WERI-Rb-1 (cell line): Measurements from ENCODE around the gene TENM4.

Source experiments
- DNase-seq: peaks from one replicate; pipeline ENCODE4 v3.0.0-alpha.2; 2020
- H3K27ac ChIP-seq: fragments of 250-450 bp; sonication (Bioruptor Pico); 2 replicates; pipeline ENCODE4 v1.5.1; 2020; ENCODE audit warnings: mild to moderate bottlenecking, moderate library complexity
- H3K27me3 ChIP-seq: fragments of 250-450 bp; sonication (Bioruptor Pico); 2 replicates; pipeline ENCODE4 v1.5.1; 2021; ENCODE audit warnings: mild to moderate bottlenecking, low read depth, moderate library complexity; ENCODE audit not compliant: insufficient read depth, severe bottlenecking
- H3K36me3 ChIP-seq: fragments of 250-450 bp; sonication (Bioruptor Pico); 2 replicates; pipeline ENCODE4 v1.5.1; 2020; ENCODE audit warnings: mild to moderate bottlenecking, moderate library complexity
- H3K4me3 ChIP-seq: 2 replicates; pipeline ENCODE4 v1.5.1; 2011; ENCODE audit warnings: low read depth, mild to moderate bottlenecking, control low read depth, low read length
- H3K9me3 ChIP-seq: fragments of 250-450 bp; sonication (Bioruptor Pico); 2 replicates; pipeline ENCODE4 v1.5.1; 2021; ENCODE audit warnings: mild to moderate bottlenecking, moderate library complexity; ENCODE audit not compliant: severe bottlenecking
- TF ChIP-seq, protein P1 (sequence below): IDR thresholded peaks from 2 replicates; pipeline ENCODE4 v1.5.1; 2011; ENCODE audit warnings: low read depth, mild to moderate bottlenecking, control low read depth, inconsistent platforms, low read length

The TENM4 gene

DNA sequence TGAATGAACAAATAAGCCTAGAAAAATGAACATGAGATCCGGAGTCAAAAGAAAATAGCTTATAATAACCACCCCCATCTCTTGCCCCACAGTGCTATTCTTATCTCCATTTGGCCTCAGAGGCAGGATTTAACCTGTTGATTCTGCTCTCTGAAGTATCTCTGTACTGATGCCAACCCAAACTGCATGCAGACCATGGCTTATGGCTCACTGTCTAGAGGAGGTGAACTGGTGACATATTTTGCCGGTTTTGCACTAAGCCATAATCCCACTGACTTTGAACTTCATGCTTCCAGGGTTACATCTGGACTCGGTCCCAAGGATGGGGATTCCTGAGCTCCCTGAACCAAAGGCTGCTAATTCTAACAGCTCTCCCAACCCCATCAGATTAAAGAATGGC lies 397.1 kb downstream of the TENM4 start:
- TF ChIP-seq, protein P1, sequence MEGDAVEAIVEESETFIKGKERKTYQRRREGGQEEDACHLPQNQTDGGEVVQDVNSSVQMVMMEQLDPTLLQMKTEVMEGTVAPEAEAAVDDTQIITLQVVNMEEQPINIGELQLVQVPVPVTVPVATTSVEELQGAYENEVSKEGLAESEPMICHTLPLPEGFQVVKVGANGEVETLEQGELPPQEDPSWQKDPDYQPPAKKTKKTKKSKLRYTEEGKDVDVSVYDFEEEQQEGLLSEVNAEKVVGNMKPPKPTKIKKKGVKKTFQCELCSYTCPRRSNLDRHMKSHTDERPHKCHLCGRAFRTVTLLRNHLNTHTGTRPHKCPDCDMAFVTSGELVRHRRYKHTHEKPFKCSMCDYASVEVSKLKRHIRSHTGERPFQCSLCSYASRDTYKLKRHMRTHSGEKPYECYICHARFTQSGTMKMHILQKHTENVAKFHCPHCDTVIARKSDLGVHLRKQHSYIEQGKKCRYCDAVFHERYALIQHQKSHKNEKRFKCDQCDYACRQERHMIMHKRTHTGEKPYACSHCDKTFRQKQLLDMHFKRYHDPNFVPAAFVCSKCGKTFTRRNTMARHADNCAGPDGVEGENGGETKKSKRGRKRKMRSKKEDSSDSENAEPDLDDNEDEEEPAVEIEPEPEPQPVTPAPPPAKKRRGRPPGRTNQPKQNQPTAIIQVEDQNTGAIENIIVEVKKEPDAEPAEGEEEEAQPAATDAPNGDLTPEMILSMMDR = no peak
- H3K27ac ChIP-seq = no peak overlapping the region
- DNase-seq = no peak

DNA sequence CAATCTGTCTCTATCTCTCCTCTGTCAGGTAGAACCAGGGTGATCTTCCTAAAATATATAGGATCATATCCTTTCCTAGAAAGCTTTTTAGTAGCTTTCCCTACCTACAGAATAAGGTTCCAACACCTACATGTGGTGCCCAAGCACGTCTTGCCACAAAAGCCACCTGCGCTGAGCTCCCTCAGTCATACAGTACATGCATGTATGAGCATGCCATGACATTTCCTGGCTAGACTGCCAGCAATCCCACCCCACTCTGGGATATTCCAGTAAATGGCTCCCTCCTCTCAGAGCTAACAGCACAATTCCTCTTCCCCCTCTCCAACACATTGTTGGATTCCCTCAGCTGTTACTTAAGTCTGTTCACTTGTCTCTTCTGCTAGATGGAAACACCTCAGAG lies 398.0 kb downstream of the TENM4 start:
- TF ChIP-seq, protein P1 = no peak
- Histone ChIP-seq H3K36me3 (no peaks in the 10 kb centered on the region), H3K4me3 (no peak overlapping the region), H3K27ac (peak overlapping the region; percentile 10; the same call in 1 of the 2 replicates), H3K9me3 (peaks cover 6% of the 10 kb centered on the region), H3K27me3 (no peaks in the 10 kb centered on the region)
- no peak for DNase-seq

More for the DNA sequence above, 397.1 kb downstream of the TENM4 start:
- Histone ChIP-seq H3K27me3 (no peaks in the 10 kb centered on the region), H3K4me3 (no peak overlapping the region), H3K36me3 (no peaks in the 10 kb centered on the region), H3K9me3 (peaks cover 6% of the 10 kb centered on the region)

DNA sequence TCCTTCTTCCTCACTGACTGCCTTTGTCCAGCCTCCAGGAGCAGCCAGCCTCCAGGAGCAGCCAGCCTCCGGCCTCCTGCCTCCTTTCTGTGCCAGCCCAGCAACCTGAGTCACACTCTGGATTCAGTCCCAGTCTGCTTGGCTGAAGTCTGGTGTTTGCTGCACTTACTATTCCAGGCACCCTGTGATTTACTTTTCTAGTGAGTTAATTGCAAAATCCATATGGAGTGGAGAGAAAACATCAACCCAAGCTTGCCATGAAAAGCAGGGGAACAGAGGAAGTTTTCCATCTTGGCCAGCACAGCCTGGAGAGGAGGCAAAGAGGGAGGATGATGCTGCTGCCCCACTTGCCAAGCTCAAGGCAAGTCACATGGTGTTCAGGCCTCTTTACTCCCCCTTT lies 400.5 kb downstream of the TENM4 start:
- no peak for DNase-seq
- H3K27ac ChIP-seq = no peak overlapping the region
- TF ChIP-seq, protein P1 = no peak

DNA sequence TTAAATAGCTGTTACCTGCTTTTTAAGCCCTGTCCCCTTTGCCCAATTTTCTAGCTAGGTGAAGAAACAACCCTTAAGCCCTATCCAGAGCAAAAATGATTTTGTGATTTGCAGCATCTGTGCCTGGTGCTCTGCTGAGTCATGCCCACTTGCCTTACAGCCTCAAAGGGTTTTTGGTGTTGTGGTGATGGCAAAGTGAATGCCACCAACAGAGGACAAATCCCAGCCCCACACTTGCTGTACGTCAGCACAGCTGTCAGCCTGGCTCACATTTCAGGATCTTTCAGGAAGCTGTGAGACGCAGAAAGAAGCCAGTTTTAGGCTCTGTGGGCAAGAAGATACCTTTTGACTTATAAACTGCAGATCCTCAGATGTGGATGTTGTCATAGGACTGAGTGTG lies 401.7 kb downstream of the TENM4 start:
- DNase-seq = no peak
- no peak overlapping the region for H3K4me3 ChIP-seq
- no peaks in the 10 kb centered on the region for H3K27me3 ChIP-seq
- H3K9me3 ChIP-seq = peaks cover 6% of the 10 kb centered on the region
- H3K36me3 ChIP-seq = no peaks in the 10 kb centered on the region
- TF ChIP-seq, protein P1 = no peak
- H3K27ac ChIP-seq = no peak overlapping the region

More for the DNA sequence above, 400.5 kb downstream of the TENM4 start:
- Histone ChIP-seq H3K27me3 (no peaks in the 10 kb centered on the region), H3K9me3 (peaks cover 6% of the 10 kb centered on the region), H3K4me3 (no peak overlapping the region), H3K36me3 (no peaks in the 10 kb centered on the region)

DNA sequence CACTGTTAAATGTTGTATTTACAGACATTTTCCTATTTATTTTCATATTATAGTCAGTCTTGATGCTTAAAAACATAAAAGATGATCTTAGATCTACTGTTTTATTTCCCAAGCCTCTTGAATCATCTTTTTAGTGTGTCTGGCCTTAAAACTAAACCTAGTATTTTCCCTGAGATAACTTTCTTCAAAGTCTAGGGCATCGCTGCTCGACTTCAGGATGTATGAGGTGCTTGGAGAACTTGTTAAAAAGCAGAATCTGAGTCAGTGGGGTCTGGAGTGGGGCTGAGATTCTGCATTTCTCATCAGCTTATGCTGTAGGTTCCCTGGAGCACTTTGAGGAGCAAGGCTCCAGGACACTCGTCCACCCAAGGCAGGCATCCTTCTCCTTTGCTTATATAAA lies 404.9 kb downstream of the TENM4 start:
- no peaks in the 10 kb centered on the region for H3K27me3 ChIP-seq
- no peak overlapping the region for H3K27ac ChIP-seq
- H3K4me3 ChIP-seq = no peak overlapping the region
- no peaks in the 10 kb centered on the region for H3K36me3 ChIP-seq
- no peak for DNase-seq
- no peaks in the 10 kb centered on the region for H3K9me3 ChIP-seq
- TF ChIP-seq, protein P1 = no peak

DNA sequence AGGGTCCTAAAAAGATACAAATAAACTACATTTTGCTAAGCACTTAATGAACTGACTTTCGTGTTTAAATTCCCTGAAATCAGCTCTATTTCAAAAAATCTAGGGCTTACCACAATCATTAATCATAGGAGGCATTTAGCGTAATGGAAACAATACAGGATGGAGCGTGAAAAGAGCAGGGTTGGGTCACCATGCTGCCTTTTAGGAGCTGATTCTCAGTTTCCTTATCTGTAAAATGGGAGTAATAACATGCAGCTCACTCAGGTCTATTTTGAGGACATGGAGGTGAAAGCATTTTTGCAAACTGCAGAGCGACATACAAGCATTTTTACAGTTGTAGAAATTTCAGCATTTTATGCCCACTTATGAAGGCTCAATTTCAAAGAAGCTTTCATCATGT lies 407.0 kb downstream of the TENM4 start:
- H3K4me3 ChIP-seq = no peak overlapping the region
- no peaks in the 10 kb centered on the region for H3K27me3 ChIP-seq
- H3K9me3 ChIP-seq = no peaks in the 10 kb centered on the region
- no peaks in the 10 kb centered on the region for H3K36me3 ChIP-seq
- no peak for DNase-seq
- TF ChIP-seq, protein P1 = no peak
- H3K27ac ChIP-seq = no peak overlapping the region
